NCI-H146 treated with DMSO at 0.1 percent for 48 hours (cell line): Measurements from ENCODE around the gene DLL1.
A peak's percentile ranks its signal among the peaks of the same experiment; 100 is the strongest.
"Not testable (repeated sequence)": the region's sequence is repeated elsewhere in the genome, so short reads cannot be mapped to it uniquely, and the experiment has no call there.

Experiments used
- DNase-seq: peaks from one replicate; lab custom pipeline; 2025; ENCODE audit not compliant: unreplicated experiment; lab: John Stamatoyannopoulos, UW

Gene DLL1

DNA sequence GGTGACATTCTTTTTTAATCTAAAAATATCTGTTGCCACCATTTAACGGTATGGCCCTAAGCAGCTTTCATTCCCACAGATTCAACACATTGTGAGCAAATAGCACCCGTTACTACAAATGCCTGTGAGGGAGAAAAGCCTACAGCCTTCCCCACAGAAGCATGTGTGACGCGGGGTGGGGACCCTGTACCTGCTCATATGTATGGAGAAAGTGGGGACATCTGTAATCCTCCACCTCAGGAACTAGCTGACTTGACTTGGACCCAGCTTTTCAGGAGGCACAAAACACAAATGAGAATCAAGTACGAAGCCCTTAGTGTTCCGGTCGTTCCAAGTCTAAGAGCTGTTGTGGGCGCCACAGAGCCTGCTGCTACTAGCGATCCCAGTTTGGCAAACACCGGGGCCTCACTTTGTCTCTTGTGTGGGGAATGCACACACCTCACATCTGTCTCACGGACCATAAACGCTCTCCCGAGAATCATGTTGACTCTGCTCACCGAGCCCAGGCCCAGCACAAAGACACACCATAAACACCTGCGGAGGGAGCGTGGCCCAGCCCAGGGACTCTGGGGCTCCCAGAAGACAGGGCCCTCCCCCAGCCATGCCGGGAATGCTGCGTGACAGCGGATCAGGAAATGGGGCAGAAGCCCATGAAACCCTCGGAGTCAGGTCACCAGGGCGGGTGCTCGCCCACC lies 21.6 kb downstream of the DLL1 start:
- DNase-seq = peak; percentile 94

DNA sequence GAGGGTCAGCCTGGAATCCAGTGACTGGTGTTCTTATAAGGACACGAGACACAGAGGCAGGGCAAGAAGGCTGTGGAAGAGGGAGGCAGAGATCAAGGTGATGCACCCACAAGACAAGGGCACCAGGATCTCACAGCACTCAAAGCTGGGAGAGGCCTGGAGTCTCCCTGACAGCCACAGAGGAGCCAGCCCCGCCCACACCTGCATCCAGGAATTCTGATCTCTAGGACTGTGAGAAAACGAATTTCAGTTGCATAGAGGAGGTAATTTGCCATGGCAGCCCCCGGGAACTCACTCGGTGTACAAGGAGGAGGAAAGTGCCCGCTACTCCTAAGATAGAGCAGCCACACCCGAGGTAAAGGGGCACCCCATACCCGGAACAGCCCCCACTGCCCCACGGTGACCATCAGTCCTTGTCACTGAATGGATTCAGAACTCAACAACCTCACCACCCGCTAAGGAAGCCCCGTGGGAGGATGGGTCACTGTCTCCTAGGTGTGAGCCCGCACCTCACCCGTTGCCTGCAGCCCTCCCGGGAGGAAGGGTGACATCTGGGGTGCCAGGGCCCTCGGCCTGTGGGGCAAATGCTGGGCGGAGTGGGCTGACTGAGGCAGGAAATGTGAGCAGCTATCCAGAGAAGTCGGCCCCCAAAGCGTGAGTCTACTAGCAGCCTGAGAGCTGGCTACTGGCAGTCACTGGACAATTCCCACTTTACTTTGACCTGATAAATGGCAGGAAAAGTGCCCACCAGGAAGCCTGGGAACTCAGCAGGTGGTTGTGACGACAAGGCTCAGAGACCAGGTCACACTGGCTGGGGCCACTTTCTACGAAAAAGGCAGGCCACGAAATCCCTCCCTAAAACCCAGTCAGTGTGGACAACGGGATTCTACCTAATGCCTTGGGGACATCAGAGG lies 22.4 kb downstream of the DLL1 start:
- DNase-seq = peak; percentile 55

DNA sequence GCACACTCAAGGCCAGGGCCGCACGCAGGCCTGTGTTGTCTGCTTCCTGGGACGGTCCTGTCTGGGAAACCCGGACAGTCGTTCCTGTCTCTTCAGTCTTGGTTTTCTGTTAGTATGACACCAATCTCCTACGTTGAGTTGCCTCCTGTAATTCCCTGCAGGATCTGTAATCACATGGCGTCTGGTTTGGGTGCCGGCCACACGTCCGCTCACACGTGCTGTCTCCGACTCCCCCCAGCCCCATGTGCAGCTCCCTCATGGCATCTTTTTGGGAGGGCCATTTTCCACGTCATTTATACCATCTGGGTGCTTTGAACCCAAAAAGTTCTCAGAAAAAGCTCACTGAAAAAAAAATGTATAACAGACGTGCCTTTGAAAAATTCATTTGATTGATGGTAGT lies 23.2 kb downstream of the DLL1 start:
- DNase-seq = no peak

DNA sequence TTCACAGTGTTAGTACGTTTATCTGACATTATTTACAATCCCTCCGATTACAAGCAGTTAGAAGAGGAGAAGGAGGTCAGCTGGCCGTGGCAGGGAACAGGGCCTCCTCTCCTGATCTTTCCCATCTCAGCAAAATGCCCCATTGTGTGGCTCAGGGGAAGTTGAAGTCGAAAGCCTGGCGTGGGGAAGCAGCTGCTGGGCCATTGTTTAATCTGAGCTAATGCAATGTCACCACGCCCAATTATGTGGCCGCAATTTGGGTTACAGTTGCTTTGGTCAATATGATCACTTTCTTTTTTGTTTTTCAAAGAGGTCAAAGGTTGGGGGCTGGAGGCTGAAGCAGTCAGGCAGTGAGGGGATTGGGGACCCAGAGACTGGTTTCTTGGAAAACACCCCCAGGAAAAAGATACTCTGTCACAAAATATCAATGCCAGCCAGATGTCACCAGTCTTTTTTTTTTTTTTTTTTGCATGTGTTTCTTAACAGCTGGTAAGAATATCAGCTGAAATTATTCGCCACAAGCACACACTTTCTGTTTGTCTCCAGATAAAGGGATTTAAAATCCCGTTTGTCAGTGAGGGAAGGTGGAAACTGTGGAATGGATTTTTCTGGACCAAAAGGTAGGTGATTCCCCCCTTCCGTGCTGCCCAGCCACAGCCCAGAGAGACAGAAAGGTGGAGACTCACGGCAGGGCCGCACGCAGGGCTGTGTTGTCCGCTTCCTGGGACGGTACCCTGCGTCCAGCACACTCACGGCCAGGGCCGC lies 24.6 kb downstream of the DLL1 start:
- DNase-seq = peak; percentile 85

DNA sequence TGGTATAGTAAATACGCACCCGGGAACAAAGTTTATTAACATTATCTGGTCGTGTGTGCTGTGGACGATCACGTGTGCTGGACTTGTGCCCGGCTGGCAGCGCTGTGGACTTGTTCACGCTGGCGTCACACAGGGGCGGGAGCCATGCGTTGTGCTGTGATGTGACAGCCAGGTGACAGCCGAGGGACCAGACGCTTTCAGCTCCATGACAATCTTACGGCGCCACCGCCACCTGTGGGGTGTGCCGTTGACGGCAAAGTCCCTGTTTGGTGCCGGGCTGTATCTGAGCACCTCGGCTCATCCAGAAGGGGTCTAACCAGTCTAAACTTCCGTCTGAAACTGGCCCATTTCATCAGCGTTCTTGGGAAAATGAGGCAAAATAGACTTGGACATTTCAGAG lies 25.2 kb downstream of the DLL1 start:
- DNase-seq = peak; percentile 76

DNA sequence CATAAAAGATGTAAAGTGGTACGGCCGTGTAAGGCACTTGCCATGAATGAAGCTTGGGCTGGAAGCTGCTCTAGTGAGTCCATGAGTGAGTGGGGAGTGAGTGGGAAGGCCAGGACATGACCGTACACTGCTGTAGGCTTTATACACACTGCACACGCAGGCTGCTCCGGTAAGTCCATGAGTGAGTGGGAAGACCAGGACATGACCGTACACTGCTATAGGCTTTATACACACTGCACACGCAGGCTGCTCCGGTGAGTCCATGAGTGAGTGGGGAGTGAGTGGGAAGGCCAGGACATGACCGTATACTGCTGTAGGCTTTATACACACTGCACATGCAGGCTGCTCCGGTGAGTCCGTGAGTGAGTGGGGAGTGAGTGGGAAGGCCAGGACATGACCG lies 26.2 kb downstream of the DLL1 start:
- DNase-seq = not testable (repeated sequence)

DNA sequence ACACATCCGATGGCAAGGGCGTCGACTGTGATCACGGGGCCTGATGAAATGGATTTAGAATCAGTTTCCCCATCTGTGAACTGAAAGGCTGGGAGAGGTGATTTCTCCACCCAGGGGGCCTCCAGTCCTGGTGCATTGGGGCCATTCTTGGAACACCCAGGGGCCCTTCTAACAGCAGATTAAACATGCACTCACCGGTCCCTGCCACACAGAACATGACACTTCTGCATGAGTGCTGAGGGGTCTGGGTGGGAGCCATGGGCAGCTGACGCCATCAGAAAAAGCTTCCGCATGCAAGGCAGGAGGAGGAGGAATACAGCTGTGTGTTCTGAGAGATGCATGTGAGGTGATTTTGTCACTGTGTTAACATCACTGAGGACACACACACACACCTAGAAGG lies 26.8 kb downstream of the DLL1 start:
- DNase-seq = no peak

DNA sequence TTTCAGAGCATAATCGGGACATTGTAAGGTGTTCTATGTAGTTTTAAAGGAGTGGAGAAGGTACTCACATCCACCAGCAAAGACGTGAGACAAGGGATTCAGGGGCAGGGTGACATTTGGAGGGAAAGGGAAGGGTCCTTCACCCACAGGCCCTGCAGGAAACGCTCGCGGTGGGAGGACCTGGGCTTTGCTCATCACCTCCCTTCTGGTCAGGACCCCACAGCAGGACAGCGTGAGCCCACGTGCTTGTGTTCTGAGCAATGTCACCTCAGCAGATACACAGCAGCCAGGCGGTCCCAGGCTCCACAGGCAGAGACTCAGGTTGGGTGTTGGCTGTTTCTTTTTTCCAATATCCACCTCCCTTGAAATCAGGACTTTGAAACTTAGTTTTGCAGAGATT lies 27.5 kb downstream of the DLL1 start:
- DNase-seq = no peak

DNA sequence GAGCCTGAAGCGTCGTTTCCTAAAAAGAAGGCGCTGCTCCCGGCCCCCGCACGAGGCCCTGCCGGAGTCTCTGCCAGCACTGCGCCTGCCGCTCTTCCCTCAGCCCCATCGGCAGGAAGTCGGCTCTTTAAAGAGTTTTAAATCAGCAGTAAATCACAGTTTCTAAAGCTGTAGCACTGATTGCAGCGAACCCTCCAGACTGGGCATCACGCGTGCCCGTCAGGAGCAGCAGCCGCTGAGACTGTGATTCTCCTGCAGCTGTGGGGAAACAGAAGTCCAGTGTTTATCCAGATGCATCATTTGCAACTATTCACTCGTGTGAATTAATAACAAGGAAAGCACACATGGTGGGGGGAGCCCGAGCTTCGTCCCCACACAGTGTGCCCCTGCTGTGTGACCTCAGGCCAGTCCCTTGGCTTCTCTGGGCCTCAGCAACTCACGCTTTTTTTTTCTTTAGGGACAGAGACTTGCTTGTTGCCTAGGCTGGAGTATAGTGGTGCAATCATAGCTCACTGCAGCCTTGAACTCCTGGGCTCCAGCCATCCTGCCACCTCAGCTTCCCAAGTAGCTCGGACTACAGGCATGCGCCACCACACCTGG lies 28.3 kb downstream of the DLL1 start:
- DNase-seq = no peak

DNA sequence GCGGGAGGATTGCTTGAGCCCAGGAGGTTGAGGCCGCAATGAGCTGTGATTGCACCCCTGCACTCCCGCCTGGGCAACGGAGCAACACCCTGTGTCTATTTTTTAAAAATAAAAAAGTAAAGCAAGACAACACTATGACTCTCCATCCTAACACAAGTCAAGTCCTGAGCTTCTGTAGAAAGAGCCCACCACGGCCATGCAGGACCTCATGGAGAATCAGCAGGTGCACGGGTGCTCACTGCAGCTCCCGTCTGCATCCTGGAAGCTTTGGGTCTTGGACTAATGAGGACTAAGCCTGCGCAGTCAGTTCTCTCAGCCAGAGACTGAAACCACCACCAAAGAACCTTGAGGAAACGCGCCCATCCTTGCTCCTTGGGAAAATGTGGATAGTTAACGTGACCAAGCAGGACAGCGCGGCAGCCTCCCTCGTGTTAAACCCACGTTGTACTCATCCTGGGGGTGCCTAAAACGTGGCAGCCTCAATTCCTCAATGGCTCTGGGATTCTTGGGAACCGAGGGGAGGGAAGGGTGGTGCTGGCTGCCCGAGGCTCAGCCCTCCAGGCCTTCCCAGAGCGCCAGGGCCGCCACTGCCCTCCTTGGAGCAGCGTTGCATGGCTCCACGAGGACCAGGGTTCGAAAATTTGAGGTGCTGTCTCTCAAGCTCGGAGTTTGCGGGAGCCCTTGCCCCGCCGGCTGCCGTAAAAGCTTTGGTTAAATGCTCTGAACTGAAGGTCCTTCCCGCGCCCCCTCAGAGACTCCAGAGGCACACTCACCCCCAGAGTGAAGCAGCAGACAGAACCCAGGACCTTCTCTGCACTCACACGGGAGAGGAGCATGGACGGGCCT lies 29.0 kb downstream of the DLL1 start:
- DNase-seq = no peak

DNA sequence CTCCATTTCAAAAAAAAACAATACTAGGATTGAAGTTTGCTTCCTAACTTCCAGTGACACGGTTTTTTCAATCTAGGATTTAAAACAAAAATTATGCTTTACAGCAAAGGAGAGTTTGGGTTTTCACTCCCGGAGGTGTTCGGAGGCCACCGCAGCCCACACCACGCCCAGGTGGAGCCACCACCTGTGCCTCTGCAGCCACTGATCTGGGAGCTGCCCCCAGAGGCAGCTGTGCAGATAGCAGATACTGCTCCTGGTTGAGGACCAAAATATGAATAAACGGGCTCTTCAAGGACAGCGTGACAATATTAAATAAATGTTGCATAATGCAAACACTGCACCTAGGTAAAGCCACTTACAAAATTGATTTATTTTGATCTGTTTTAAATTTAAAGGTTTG lies 30.2 kb downstream of the DLL1 start:
- no peak for DNase-seq

DNA sequence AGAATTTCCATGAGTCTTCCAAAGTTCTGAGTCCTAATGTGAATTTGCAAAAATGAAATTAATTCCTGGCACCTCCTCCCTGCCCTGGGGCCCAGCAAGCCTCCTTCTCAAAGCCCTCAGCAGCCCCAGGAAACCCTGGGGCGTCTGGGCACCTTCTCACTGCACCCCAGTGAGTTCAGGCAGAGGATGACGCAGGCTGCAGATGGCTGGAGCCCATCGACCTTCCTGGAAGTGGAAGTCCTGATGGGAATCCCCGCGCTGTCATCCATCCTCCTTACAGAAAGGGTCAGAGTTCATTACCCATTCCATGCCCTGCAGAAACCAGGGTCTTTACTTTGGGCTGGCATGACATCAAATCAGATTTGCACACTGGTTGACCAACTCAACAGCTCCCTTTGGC lies 31.6 kb downstream of the DLL1 start:
- DNase-seq = no peak

DNA sequence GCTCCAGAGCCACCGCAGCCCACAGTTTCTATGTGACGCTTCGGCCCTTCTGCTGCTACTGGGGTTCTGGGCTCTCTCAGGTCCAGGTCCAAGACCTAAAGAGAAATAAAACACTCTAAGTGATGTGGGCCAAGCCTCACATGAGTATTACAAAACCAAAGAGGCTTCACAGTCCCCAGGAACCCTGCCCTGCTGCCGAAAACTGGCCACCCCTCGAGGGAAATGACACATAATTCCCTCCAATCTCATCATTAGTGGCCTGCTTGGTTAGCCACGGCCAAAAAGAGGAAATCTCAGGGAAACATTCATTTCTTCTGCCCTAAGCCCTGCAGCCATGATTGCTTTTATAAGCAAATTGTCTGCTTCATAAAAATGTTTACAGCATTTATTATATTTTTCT lies 32.5 kb downstream of the DLL1 start:
- DNase-seq = no peak

DNA sequence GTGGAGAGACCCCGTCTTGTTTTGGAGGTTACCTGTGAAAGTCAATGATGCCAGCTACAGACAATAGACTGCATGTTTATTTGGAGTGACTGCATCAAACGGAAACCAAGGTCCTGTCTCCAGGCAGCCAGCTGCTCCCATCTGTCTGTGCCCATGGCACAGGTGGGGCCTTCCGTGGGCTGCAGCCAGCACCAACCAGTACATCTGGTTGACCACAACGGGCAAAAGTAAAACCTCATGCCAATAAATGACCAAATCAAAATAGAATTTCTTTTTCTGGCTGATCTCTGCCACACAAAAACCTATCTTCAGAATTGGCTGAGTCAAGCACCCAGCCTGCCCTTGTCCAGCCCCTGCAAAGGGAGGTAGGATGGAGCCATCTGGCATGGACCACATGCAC lies 33.5 kb downstream of the DLL1 start:
- no peak for DNase-seq

DNA sequence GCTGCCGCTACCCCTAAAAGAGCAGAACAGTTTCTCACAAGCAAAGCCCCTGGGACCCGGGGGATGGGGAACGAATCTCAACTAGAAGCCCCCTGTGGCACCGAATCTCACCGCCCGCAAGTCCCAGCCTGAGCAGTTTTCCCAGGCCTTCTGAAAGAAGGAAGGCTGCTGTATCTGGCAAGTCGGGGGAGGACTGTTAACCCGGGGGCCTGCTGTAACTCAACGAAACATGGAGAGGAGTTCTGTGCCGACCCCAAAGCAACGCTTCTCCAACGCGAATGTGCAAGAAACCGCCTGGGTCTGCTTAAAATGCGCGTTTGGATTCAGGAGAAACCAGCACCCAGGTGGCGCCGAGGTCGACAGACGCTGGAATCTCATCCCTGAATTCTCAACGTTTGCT lies 34.2 kb downstream of the DLL1 start:
- DNase-seq = no peak

DNA sequence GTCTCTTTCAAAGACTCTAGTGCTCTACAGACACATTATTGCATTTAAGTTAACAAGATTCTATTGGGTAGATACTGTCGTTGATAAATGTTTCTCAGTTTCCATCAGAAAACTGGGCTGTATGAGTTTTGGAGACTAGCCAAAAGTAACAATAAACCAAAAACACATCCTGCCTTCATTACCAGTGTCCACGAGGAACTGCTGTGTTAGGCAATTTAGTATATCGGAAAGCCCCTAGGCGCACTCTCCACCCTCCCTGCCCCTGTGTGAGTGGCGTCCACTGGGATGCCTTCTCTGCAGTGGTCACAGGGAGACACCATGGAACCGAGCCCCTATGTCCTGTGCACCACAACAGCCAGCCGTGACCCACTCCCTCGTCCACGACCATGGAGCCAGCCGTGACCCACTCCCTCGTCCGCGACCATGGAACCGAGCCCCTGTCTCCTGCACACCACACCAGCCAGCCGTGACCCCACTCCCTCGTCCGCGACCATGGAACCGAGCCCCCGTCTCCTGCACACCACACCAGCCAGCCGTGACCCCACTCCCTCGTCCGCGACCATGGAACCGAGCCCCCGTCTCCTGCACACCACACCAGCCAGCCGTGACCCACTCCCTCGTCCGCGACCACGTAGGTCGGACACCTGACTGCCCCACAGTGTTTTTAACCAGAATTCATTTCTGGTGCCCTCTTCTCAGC lies 35.3 kb downstream of the DLL1 start:
- DNase-seq = no peak

DNA sequence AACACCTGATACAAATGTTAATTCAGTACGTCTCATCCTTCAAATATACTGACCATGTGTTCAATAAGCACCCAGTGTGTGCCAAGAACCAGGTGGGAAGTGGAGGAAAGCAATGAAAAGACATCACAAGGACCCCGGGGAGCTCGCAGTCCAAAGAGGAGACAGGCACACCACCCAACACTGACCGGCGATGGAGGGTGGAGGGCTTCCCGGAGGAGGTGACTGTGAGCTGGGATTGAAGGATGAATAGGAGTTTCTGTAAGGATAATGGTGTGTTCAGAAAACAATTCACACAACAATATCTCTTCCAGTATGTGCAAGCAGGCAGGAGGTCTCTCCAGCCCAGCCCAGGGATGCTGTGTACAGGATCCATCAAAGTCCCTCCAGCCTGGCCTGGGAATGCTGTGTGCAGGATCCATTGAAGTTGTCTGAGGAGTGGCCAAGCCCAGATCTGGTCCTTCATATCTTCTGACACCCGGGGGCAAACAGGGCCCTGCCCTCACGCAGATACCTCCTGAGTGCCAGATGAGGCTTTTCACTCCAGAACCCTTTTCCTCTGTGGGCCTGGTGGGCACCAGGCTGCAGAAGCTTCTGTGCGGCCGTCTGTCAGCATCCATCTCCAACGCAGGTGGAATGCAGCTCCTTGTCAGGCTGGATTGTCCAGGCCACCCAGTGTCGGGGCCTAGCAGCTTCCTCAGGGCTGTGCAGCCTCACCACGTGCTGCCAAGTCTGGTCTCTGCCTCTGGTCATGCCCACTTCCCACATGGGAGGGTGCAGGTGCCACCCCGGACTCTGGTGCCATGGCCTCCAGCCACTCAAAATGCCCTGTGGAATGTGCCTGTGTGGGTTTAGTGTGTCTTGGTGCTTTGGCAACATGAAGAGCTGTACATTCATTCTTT lies 36.3 kb downstream of the DLL1 start:
- DNase-seq = no peak

DNA sequence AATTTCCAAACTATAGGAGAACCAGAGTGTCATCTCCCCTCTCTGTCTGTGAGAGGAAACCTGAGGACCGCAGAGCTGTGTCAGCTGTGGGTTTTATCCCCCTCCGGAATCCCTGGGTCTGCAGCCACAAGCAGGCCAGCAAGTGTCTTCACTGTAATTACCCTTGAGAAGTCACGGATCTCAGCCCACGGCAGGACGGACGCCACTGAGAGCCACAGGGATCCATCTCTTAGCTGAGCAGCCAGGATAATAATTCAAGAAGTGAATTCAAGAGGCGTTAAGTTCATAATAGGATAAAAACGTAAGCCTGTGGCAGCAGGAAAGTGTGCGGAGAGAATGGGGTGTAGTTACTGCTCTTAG lies 37.0 kb downstream of the DLL1 start:
- no peak for DNase-seq
